Measurements from ENCODE around the gene ARHGEF18. TPM values are rescaled to one million over a fixed set of nuclear protein-coding genes. Genes with fewer than 3 reads are reported as not detected.
"Not testable (repeated sequence)": the region's sequence is repeated elsewhere in the genome, so short reads cannot be mapped to it uniquely, and the experiment has no call there.

Gene ARHGEF18
- total and polyA plus RNA-seq, 2 experiments from 2014 or later = 12.8 to 47.6 TPM

DNA sequence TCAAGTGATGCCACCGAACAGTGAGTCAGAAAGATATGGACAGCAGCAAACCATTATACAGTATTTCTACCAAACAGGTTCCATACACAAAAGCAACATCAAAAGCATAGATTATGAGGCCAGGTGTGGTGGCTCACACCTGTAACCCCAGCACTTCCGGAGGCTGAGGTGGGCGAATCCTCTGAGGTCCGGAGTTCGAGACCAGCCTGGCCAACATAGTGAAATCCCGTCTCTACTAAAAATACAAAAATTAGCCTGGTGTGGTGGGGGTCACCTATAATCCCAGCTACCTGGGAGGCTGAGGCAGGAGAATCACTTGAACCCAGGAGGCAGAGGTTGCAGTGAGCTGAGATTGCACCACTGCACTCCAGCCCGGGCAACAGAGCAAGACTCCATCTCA is 1.7 kb upstream of the ARHGEF18 start:
- not testable (repeated sequence) for H3K9me2 ChIP-seq (ENCODE audit: insufficient read depth); H3K4me3 ChIP-seq; H4K20me1 ChIP-seq (replicated peaks; ENCODE audit: insufficient read depth); H3K4me1 ChIP-seq (ENCODE audit: insufficient read depth); ATAC-seq; H3K27me3 ChIP-seq (ENCODE audit: insufficient read depth); H3K4me2 ChIP-seq; H3K4me3 Mint-ChIP-seq; H3K27ac Mint-ChIP-seq; H3K79me2 ChIP-seq (replicated peaks; ENCODE audit: insufficient read depth); H3K36me3 Mint-ChIP-seq (ENCODE audit: low read depth); H3F3A ChIP-seq (replicated peaks; ENCODE audit: low read depth); H3K27ac ChIP-seq (ENCODE audit: low read depth); H2AFZ ChIP-seq; H3K4me1 Mint-ChIP-seq; DNase-seq (ENCODE audit: low spot score); H3K36me3 ChIP-seq (ENCODE audit: insufficient read depth)
- peaks cover 11% of the 10 kb centered on the region for H3K27me3 Mint-ChIP-seq (ENCODE audit: insufficient read depth, low read depth, poor library complexity)
- H3K9me3 Mint-ChIP-seq = peaks cover 37% of the 10 kb centered on the region

DNA sequence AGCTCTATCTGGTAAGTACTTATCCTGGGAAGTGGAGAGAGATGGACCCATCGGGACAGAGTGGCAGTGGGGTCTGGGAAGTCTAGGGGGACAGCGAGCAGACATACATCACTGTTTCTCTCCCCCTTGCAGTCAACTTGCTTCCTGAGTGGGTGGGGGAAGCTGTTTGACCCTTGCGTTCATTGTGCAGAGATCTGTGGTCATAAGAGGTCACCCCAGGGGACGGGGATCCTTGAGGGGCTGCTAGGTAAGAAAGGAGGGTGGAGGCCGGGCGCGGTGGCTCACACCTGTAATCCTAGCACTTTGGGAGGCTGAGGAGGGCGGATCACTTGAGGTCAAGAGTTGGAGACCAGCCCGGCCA is 474 bp downstream of the ARHGEF18 start:
- no peak overlapping the region for H3K4me3 Mint-ChIP-seq
- ATAC-seq (no peak), DNase-seq (ENCODE audit: low spot score) (no peak)
- H3K4me1 ChIP-seq (ENCODE audit: insufficient read depth) = no peaks in the 10 kb centered on the region
- no peak overlapping the region for H3K27ac Mint-ChIP-seq
- H3K36me3 ChIP-seq (ENCODE audit: insufficient read depth) = no peaks in the 10 kb centered on the region
- no peaks in the 10 kb centered on the region for H3K27me3 ChIP-seq (ENCODE audit: insufficient read depth)
- peaks cover 45% of the 10 kb centered on the region for H3K9me3 Mint-ChIP-seq
- H3K27me3 Mint-ChIP-seq (ENCODE audit: insufficient read depth, low read depth, poor library complexity) = peaks cover 9% of the 10 kb centered on the region
- peaks cover 4% of the 10 kb centered on the region; the same call in 2 of the 3 replicates for H3K4me1 Mint-ChIP-seq
- no peak overlapping the region for H3K27ac ChIP-seq (ENCODE audit: low read depth)
- H3K79me2 ChIP-seq (replicated peaks; ENCODE audit: insufficient read depth) = no peaks in the 10 kb centered on the region
- H4K20me1 ChIP-seq (replicated peaks; ENCODE audit: insufficient read depth) = no peaks in the 10 kb centered on the region
- no peaks in the 10 kb centered on the region for H3F3A ChIP-seq (replicated peaks; ENCODE audit: low read depth)
- H3K4me2 ChIP-seq = no peak overlapping the region
- no peak overlapping the region for H3K4me3 ChIP-seq
- H3K9me2 ChIP-seq (ENCODE audit: insufficient read depth) = no peaks in the 10 kb centered on the region
- H3K36me3 Mint-ChIP-seq (ENCODE audit: low read depth) = peaks cover 8% of the 10 kb centered on the region; the same call in 2 of the 3 replicates
- no peak for TF ChIP-seq CREB1 (CRISPR knock-in tag; IDR thresholded peaks at IDR 0.05; ENCODE audit: low read depth)
- TF ChIP-seq EZH2phosphoT487 (IDR thresholded peaks at IDR 0.05; ENCODE audit: unreplicated experiment) = no peak
- no peak for TF ChIP-seq JUNB (IDR thresholded peaks at IDR 0.05; ENCODE audit: unreplicated experiment)
- no peak for TF ChIP-seq ZNF331 (CRISPR knock-in tag; IDR thresholded peaks at IDR 0.05; ENCODE audit: low read depth)
- no peak overlapping the region for H2AFZ ChIP-seq

DNA sequence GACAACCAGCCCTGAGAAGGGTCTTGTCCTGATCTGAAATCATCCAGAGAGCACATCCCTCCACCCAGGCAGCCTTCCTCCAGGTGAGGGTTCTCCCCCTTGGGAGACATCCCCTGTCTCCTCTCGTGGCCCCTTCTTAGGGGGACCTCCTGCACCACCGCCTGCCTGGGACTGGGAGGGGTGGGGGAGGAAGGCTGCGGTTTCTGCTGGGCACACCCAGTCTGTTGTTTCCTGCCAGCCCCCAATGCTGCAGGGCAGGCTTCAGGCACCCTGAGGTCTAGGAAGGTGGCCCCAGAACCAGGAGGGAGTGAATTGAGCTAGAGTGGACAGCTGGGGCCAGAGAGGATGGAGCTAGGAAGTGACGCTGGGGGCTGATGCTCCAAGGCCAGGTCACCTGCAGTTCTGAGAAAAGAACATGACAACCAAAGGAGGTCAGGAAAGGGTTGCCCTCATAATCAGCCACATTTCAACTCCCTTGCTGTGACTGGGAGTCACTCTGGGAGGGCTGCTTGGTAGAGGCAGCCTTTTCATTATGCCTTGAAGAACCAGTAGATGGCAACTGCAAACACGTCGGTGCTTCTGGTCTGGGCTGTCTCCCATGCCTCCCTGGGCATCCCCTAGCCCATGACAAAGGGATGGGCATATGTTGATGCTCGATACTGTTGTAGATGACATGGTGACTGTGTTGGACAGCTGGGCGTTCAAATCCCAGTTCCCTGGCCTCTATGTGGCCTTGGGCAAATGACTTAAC is 1.4 kb downstream of the ARHGEF18 start:
- H3K27ac Mint-ChIP-seq = no peak overlapping the region
- H3K9me3 Mint-ChIP-seq = peaks cover 47% of the 10 kb centered on the region
- H3K4me3 ChIP-seq = no peak overlapping the region
- ATAC-seq = no peak
- H3K4me1 Mint-ChIP-seq = peaks cover 4% of the 10 kb centered on the region; the same call in 2 of the 3 replicates
- H3F3A ChIP-seq (replicated peaks; ENCODE audit: low read depth) = no peaks in the 10 kb centered on the region
- no peaks in the 10 kb centered on the region for H3K36me3 ChIP-seq (ENCODE audit: insufficient read depth)
- H4K20me1 ChIP-seq (replicated peaks; ENCODE audit: insufficient read depth) = no peaks in the 10 kb centered on the region
- H3K27ac ChIP-seq (ENCODE audit: low read depth) = no peak overlapping the region
- peaks cover 13% of the 10 kb centered on the region for H3K27me3 Mint-ChIP-seq (ENCODE audit: insufficient read depth, low read depth, poor library complexity)
- H2AFZ ChIP-seq = no peak overlapping the region
- no peak for DNase-seq (ENCODE audit: low spot score)
- H3K4me2 ChIP-seq = no peak overlapping the region
- H3K4me3 Mint-ChIP-seq = no peak overlapping the region
- no peaks in the 10 kb centered on the region for H3K27me3 ChIP-seq (ENCODE audit: insufficient read depth)
- no peaks in the 10 kb centered on the region for H3K4me1 ChIP-seq (ENCODE audit: insufficient read depth)
- H3K36me3 Mint-ChIP-seq (ENCODE audit: low read depth) = peaks cover 8% of the 10 kb centered on the region; the same call in 2 of the 3 replicates
- no peaks in the 10 kb centered on the region for H3K79me2 ChIP-seq (replicated peaks; ENCODE audit: insufficient read depth)
- H3K9me2 ChIP-seq (ENCODE audit: insufficient read depth) = no peaks in the 10 kb centered on the region
- TF ChIP-seq JUNB (IDR thresholded peaks at IDR 0.05; ENCODE audit: unreplicated experiment) (no peak), EZH2phosphoT487 (IDR thresholded peaks at IDR 0.05; ENCODE audit: unreplicated experiment) (no peak), ZNF331 (CRISPR knock-in tag; IDR thresholded peaks at IDR 0.05; ENCODE audit: low read depth) (no peak), EZH2 (IDR thresholded peaks at IDR 0.05; ENCODE audit: low read depth, unreplicated experiment) (no peak), CREB1 (CRISPR knock-in tag; IDR thresholded peaks at IDR 0.05; ENCODE audit: low read depth) (no peak), POLR2AphosphoS5 (IDR thresholded peaks at IDR 0.05; ENCODE audit: low read depth) (no peak), ZNF114 (CRISPR knock-in tag; IDR thresholded peaks at IDR 0.05) (no peak), NANOG (IDR thresholded peaks at IDR 0.05; ENCODE audit: borderline replicate concordance) (no peak), STAT1 (IDR thresholded peaks at IDR 0.05; ENCODE audit: unreplicated experiment) (no peak)
- TF ChIP-seq, protein P1, sequence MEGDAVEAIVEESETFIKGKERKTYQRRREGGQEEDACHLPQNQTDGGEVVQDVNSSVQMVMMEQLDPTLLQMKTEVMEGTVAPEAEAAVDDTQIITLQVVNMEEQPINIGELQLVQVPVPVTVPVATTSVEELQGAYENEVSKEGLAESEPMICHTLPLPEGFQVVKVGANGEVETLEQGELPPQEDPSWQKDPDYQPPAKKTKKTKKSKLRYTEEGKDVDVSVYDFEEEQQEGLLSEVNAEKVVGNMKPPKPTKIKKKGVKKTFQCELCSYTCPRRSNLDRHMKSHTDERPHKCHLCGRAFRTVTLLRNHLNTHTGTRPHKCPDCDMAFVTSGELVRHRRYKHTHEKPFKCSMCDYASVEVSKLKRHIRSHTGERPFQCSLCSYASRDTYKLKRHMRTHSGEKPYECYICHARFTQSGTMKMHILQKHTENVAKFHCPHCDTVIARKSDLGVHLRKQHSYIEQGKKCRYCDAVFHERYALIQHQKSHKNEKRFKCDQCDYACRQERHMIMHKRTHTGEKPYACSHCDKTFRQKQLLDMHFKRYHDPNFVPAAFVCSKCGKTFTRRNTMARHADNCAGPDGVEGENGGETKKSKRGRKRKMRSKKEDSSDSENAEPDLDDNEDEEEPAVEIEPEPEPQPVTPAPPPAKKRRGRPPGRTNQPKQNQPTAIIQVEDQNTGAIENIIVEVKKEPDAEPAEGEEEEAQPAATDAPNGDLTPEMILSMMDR (conservative IDR thresholded peaks at IDR 0.05; ENCODE audit: low read depth in 2 of 2) = no peak
- TF ChIP-seq, protein P2, sequence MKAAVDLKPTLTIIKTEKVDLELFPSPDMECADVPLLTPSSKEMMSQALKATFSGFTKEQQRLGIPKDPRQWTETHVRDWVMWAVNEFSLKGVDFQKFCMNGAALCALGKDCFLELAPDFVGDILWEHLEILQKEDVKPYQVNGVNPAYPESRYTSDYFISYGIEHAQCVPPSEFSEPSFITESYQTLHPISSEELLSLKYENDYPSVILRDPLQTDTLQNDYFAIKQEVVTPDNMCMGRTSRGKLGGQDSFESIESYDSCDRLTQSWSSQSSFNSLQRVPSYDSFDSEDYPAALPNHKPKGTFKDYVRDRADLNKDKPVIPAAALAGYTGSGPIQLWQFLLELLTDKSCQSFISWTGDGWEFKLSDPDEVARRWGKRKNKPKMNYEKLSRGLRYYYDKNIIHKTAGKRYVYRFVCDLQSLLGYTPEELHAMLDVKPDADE (IDR thresholded peaks at IDR 0.05) = no peak
- TF ChIP-seq, protein P3, sequence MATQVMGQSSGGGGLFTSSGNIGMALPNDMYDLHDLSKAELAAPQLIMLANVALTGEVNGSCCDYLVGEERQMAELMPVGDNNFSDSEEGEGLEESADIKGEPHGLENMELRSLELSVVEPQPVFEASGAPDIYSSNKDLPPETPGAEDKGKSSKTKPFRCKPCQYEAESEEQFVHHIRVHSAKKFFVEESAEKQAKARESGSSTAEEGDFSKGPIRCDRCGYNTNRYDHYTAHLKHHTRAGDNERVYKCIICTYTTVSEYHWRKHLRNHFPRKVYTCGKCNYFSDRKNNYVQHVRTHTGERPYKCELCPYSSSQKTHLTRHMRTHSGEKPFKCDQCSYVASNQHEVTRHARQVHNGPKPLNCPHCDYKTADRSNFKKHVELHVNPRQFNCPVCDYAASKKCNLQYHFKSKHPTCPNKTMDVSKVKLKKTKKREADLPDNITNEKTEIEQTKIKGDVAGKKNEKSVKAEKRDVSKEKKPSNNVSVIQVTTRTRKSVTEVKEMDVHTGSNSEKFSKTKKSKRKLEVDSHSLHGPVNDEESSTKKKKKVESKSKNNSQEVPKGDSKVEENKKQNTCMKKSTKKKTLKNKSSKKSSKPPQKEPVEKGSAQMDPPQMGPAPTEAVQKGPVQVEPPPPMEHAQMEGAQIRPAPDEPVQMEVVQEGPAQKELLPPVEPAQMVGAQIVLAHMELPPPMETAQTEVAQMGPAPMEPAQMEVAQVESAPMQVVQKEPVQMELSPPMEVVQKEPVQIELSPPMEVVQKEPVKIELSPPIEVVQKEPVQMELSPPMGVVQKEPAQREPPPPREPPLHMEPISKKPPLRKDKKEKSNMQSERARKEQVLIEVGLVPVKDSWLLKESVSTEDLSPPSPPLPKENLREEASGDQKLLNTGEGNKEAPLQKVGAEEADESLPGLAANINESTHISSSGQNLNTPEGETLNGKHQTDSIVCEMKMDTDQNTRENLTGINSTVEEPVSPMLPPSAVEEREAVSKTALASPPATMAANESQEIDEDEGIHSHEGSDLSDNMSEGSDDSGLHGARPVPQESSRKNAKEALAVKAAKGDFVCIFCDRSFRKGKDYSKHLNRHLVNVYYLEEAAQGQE (IDR thresholded peaks at IDR 0.05; ENCODE audit: unreplicated experiment) = no peak
